Astrocyte (in vitro differentiated cells and primary cell): ENCODE results near the gene WNT9B.

Experiments used
- CTCF ChIP-seq: IDR thresholded peaks from 2 replicates; pipeline ENCODE4 v1.5.1; 2011; ENCODE audit warnings: low read depth, mild to moderate bottlenecking, inconsistent platforms, low read length, moderate library complexity; ENCODE audit not compliant: insufficient read depth
- EZH2 ChIP-seq: IDR thresholded peaks from 2 replicates; pipeline ENCODE4 v1.6.1; 2012; ENCODE audit warnings: mild to moderate bottlenecking, low read length, inconsistent platforms; ENCODE audit not compliant: insufficient read depth

DNA sequence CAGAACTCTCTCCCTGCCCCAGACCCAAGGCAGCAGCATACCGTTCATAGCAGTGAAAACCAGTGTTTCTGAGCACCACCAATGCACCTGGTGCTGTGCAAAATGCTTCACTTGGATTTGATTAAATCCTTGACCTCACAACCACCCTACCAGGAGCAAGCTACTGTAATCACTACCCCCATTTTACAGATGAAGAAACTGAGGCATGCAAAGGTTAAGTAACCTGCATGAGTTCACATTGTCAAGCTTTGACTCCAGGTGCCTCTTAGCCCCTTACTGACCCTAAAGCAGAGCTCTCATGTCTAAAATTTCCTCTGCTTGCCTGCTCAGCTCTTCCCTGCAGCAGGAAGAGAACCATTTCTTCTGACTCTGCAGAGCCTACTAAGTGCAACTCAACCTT lies 37.3 kb downstream of the WNT9B start:
- TF ChIP-seq CTCF (no peak), EZH2 (no peak)
